Measurements from ENCODE around the gene PRDM16.
A peak's percentile ranks its signal among the peaks of the same experiment; 100 is the strongest.

The PRDM16 gene

GRCh38 chr1:3056641-3057040, 12.4 kb upstream of the PRDM16 start:
- no peak for DNase-seq

GRCh38 chr1:3058263-3059030, 10.6 kb upstream of the PRDM16 start:
- DNase-seq: no peak

- DNase-seq: no peak
Observed at GRCh38 chr1:3060127-3060526, 8.9 kb upstream of the PRDM16 start.

GRCh38 chr1:3060601-3061551, 8.1 kb upstream of the PRDM16 start:
- no peak for DNase-seq

GRCh38 chr1:3061566-3061965, 7.4 kb upstream of the PRDM16 start:
- DNase-seq: no peak

GRCh38 chr1:3061981-3062615, 6.9 kb upstream of the PRDM16 start:
- DNase-seq: no peak

GRCh38 chr1:3062616-3063378, 6.2 kb upstream of the PRDM16 start:
- DNase-seq: no peak

- DNase-seq: no peak
Observed at GRCh38 chr1:3063379-3064295, 5.4 kb upstream of the PRDM16 start.

GRCh38 chr1:3064296-3064850, 4.6 kb upstream of the PRDM16 start:
- DNase-seq: no peak

GRCh38 chr1:3064901-3065300, 4.1 kb upstream of the PRDM16 start:
- DNase-seq: no peak

GRCh38 chr1:3065396-3065795, 3.6 kb upstream of the PRDM16 start:
- DNase-seq: no peak

GRCh38 chr1:3065797-3066196, 3.2 kb upstream of the PRDM16 start:
- no peak for DNase-seq

GRCh38 chr1:3066250-3066711, 2.7 kb upstream of the PRDM16 start:
- no peak for DNase-seq

GRCh38 chr1:3066826-3067225, 2.2 kb upstream of the PRDM16 start:
- no peak for DNase-seq

GRCh38 chr1:3067301-3067670, 1.7 kb upstream of the PRDM16 start:
- no peak for DNase-seq

GRCh38 chr1:3067671-3068563, 1.1 kb upstream of the PRDM16 start:
- DNase-seq: no peak

- DNase-seq: peak; percentile 32
Observed at GRCh38 chr1:3069491-3070308, 697 bp downstream of the PRDM16 start.

GRCh38 chr1:3070309-3070643, 1.3 kb downstream of the PRDM16 start:
- no peak for DNase-seq

All from inflammatory macrophage treated with lipopolysaccharide for 4 hours (primary cell).